ENCODE results near the gene POLDIP3.
"Not testable (repeated sequence)": the region's sequence is repeated elsewhere in the genome, so short reads cannot be mapped to it uniquely, and the experiment has no call there.

POLDIP3 gene

DNA sequence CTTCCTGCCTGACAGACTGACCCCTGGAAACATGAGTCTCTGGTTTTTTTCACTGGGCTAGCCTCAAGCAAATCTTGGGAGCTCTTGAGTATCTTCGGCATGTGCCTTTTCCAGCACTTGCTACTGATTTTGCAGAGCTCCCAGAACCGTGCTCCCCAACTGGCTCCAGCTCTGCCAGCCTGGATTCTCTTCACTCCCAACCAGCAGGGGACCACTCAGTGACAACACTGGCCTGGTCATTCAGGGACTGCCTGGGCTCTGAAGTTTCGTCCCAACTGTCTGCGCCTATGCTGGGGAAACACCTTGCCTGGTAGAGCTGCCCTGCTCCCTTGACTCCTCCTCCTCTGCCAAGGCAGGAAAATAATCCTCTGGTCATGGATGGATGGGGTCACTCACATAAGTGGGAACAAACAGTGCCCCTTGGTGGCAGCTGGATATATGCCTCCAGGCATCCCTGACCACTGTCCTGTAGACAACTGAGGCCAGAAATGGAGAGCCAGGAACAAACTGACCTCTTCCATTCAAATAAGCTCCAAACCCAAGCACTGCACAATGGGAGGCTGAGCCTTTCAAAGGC is 30.2 kb downstream of the POLDIP3 start:
- DNase-seq (ENCODE audit: low read depth): no peak

DNA sequence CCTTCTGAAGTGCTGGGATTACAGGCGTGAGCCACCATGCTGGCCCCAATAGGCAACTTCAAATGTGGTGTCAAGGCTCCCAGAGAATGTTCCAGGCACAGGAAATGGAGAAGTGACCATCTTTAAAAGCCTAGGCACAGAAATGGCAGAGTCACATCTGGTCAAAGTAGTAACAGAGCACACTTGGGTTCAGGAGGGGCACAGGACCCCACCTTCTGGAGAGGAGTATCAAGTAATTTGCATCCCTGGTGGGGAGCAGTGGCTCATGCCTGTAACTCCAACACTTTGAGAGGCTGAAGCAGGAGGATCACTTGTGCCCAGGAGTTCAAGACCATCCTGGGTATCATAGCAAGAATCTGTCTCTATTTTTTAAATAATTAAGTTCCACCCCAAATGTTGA is 31.7 kb downstream of the POLDIP3 start:
- DNase-seq (ENCODE audit: low read depth): no peak

DNA sequence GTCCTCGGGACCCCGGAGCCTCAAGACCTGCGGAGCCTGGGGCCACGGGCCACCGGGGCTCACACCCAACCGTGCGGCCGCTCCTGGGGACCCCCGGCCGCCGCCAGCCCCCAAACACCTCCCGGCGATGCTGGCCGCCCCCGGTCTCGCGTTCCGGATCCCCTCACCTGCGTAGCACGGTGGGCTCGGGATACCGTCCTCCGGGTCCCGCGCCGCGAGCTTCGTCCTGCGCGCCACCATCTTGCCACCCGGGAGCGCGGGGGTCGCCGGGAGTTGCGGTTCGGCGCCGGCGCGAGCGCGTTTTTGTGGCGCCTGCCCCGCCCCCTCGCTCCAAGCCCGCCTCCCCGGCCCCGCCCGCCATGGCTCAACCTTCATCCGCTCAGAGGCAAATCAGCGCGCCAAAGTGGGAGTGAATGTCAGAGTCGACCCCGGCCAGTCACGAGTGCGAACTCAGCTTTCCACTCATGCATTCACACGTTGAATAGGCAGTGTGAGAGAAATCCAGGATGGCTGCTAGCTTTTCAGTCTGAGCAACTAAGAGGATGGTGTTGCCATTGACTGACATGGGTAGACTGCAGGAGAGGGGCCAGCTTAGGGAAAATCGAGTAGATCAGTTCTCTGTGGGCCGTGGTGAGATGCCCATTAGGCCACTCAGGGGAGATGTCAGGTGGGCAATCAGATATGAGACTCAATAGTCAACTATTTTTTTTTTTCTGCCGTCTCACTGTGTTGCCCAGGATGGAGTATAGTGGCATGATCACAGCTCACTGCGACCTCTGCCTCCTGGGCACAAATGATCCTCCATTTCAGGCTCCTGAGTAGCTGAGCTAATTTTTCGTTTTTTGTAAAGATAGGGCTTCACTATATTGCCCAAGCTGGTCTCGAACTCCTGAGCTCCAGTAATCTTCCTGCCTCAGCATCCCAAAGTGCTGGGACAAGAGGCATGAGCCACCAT is 32.6 kb downstream of the POLDIP3 start:
- peak; percentile 82 for DNase-seq (ENCODE audit: low read depth)

DNA sequence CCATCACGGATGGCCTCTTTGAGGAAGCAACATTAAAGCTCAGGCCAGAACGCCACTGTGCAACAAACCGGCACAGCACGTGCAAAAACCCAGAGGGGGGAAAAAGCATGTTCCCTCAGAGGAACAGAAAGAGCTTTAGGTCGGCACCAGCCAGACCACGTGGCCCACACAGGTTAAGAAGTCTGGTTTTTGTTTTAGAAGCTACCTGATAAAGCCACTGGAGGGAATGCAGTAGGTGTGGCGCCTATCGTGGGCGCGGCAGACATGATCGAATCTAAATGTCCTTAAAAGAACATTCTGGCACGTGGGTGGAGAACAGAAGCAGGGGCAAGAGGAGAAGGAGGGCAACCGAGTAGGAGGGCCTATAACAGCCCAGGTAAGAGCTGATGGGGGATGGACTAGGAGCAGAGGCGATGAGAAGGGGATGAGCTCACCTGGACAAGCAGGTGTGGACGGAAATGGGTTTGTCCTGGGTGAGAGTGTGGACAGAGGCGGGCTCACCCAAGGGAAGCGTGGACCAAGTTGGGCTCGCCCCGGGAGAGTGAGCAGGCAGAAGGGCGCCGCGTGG is 33.4 kb downstream of the POLDIP3 start:
- not testable (repeated sequence) for DNase-seq (ENCODE audit: low read depth)

DNA sequence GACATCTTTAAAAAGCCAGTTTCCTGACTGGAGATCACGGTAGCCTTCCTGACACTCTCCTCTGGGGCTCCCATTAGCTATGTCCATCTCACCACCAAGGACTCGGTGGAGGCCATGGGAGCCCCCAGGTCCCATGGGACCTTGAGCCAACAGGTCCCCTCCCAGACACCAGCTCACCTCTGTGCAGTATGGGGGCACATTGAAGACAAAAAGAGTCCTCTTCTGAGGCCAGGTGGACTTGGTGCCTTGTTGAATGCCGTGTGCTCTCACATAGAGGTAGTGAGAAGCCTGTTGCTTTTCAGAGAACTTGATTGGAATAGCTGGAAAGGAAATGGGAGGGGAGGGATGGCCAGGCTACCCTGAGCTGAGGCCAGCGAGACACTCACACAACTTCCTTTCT is 34.6 kb downstream of the POLDIP3 start:
- DNase-seq (ENCODE audit: low read depth): not testable (repeated sequence)

DNA sequence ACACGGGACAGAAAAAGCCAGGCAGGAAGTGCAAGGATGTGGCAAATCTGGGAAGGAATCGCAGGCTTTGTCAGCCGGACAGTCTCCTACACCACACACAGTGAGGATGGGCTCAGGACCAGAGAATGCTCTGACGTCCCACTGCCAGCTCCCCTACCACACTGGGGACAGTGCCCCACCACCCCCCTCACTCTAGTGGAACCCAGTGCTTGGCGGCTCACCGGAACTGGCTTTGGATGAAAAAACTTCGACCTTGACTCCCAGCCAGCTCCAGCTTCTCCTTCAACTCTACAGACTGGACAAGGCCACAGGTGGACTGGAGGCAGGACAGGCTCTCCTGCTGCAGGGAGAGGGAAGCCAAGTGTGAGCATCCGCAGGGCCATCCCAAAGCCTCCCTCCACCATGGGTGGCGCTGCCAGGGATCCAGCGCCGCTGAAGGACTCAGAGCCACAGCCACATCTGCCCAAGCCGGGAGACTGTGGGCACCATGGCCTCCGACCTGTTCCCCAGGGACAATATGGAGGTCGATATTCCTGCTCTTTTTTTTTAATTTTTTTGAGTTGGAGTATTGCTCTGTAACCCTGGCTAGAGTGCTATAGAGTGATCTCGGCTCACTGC is 37.0 kb downstream of the POLDIP3 start:
- no peak for DNase-seq (ENCODE audit: low read depth)

DNA sequence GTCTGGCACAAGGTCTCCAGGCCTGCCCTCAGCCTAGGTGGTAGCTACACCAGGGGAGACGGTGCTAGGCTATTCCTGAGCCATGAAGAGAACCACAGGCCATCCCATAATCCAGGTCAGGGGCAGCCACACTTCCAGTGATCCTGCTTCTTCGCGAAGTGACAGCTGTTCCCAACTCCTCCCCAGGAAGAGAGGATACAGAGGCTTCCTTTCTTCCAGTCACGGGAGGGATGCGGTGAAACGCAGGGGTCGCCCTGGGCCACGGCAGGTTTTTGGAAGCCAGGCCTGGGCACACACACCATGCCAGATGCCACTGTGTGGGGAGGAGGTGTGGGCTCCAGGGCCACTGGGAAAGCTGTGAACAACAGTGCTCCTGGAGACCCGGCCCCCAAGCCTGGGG is 37.5 kb downstream of the POLDIP3 start:
- DNase-seq (ENCODE audit: low read depth): not testable (repeated sequence)

DNA sequence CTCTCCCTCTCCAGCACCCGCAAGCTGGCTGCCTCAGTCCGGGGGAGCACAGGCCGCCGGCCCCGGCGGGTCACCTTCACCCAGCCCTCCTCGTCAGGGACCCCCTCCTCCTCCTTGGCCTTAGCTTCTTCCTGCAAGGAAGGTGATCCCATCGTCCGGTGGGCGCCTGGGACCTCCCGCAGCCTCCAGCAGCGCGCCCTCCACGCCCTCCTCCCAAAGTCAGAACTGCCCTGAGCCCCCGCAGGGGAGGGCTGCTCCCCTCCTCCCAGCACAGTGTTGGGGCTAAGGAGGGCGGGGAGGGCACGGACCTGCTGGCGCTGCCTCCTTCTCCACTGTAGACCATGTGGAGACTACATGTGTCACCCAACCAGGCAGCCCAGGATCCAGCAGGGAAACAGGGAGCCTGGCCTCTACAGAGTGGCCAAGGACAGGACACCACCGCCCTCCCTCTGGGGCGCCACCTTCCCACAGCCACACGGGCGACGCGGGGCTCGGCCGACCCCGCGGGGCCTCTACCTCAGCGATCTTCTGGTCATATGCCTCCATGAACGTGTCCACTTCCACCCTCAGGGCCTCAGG is 38.6 kb downstream of the POLDIP3 start:
- DNase-seq (ENCODE audit: low read depth): not testable (repeated sequence)

DNA sequence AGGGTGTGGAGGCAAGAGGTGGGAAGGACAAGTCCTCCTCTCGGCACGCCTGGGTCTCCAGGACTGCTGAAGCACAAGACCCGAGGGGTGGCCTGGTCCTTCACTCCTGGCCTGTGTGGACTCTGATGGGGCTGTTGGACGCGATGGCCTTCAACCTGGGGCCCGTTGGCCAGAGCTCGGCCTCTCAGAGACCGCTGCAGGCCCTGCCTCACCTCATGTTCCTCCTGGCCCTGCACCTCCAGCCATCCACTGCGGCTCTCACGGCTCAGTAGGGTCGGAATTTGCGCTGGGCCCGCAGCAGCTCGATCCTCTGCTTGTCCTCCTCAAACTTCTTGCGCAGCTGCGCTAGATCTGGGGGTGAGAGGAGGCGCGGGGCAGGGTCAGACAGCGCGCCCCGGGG is 40.2 kb downstream of the POLDIP3 start:
- DNase-seq (ENCODE audit: low read depth): not testable (repeated sequence)

DNA sequence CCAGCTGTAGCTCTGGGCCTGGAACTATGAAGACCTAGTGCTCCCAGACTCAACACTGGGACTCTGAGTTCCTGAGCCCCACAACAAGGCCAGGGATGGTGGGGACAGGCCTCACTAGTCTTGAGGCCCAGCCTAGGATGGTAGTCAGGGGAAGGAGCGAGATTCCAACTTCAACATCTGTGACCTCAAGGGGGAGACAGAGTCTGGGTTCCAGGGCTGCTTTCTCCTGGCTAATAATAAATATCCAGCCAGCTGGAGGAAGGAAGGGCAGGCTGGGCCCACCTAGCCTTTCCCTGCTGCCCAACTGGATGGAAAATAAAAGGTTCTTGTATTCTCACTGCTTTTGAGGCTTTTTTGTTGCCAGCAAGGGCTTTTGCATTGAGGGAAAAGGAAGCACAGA is 40.6 kb downstream of the POLDIP3 start:
- not testable (repeated sequence) for DNase-seq (ENCODE audit: low read depth)

DNA sequence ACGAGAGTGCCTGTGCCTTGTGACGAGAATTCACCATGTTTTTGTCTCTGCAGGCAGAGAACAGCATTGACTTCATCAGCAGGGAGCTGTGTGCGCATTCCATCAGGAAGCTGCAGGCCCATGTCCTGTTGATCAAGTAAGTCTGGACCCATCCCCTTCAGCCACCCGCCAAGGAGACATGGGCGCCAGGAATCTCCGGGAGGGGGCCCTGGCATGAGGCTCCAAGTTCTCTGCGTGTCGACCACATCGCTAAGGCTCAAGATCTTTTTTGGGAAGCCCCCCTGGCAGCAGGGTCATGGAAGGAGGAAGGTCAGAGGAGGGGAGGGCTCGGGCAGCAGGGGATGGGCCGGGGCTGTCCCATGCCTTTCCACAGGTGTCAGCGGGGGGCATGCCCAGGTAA is 43.6 kb downstream of the POLDIP3 start:
- not testable (repeated sequence) for DNase-seq (ENCODE audit: low read depth)

DNA sequence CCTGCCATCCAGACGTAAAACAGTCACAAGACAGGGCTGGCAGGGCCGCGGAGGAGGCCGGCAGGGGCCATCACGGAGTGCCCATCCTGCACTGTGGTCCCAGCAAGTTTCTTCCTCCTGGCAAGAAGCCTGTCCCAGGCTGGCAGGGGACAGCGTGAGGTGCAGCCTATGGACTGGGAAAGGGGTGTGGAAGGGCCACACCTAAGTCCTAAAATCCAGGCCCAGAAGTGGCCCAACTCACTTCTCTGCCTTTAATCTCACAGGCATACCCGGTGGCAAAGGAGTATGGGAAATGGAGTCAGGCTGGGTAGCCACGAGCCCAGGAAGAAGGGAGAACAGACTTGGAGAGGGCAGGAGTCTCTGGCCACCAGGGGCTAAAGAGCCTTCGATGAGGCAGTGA is 44.1 kb downstream of the POLDIP3 start:
- not testable (repeated sequence) for DNase-seq (ENCODE audit: low read depth)

DNA sequence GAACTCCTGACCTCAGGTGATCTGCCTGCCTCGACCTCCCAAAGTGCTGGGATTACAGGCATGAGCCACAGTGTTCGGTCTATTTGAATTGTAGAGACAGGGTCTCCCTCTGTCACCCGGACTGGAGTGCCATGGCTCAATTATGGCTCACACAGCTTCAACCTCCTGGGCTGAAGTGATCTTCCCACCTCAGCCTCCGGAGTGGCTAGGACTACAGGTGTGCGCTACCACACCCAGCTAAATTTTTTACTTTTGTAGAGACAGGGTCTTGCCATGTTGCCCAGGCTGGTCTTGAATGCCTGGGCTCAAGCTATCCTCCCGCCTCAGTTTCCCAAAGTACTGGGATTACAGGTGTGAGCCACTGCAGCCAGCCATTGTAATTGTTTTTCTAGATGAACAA is 46.7 kb downstream of the POLDIP3 start:
- DNase-seq (ENCODE audit: low read depth): not testable (repeated sequence)

DNA sequence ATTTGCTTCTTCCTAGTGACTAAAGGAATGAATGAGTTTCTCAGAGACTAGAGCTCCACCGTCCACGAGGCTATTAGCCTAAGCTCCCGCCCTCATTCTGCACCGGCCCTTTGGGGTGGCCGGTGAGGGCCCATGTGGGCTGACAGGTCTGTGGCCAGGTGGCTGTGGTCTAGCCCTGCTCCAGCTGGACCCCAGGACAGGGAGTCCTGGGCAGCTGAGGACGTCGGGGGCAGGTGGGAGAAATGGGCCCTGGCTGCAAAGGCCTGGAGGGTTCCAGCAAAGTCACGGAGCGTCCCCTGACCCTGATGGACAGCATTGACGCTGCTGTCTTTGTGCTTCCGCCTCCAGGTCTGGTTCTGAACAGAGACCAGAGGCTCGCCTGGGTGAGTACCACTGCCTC is 48.7 kb downstream of the POLDIP3 start:
- DNase-seq (ENCODE audit: low read depth): no peak

DNA sequence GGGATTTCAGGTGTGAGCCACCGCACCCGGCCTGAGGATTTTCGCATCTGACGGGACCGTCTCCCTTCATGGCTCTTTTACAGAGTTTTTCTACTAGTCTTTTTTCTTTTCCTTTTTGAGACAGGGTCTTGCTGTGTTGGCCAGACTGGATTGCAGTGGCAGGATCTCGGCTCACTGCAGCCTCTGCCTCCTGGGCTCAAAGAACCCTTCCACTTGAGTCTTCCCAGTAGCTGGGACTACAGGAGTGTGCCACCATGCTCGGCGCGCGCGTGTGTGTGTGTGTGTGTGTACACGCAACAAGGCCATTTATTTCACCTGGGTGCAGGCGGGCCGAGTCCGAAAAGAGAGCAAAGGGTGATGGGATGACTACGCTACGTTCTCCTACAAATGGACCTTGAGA is 50.0 kb downstream of the POLDIP3 start:
- no peak for DNase-seq (ENCODE audit: low read depth)

DNA sequence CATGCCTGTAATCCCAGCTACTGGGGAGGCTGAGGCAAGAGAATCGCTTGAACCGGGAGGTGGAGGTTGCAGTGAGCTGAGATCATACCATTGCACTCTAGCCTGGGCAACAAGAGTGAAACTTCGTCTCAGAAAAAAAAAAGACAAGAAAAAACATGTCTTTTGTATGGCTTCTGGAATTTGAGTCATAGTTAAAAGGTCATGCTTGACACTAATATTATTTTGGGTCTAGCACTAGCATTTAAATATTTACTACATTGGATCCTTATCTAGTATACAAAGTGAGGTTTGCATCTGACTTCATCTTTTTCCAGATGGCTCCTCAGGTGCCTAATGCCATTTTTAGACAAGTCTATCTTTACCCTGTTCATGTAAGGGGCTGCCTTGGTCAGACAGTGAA is 50.7 kb downstream of the POLDIP3 start:
- not testable (repeated sequence) for DNase-seq (ENCODE audit: low read depth)

DNA sequence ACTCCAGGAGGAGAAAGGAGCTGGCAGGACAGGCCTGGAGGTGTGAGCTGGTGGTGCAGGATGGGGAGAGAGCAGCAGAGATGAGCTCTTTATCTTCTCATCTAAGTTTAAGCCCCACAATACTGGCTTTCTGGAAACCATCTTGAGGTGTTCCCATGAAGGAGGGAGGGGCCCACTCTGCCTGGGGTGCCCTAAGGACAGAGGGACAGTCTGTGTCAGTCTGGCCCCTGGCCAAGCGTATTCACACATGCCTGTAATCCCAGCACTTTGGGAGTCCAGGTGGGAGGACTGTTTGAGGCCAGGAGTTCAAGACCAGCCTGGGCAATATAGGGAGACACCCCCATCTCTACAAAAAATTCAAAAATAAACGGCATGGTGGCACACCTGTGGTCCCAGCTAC is 52.0 kb downstream of the POLDIP3 start:
- no peak for DNase-seq (ENCODE audit: low read depth)

DNA sequence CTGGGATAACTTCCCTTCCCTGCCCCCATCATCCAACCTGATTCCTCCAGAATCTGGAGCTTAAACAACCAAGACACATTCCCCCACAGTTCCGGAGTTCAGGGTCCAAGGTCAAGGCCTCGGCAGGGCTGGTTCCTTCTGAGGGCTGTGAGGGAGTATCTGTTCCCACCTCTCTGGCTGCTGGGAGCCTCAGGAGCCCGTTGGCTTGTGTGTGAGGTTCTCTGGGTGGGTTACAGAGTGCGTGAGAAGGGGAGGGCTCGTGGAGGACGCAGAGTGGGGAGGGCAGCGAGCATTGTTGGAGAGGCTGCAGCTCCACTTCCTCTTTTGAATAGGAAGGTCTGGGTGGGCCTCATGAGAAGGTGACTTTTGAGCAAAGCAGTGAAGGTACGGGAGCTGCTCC is 52.4 kb downstream of the POLDIP3 start:
- DNase-seq (ENCODE audit: low read depth): no peak

DNA sequence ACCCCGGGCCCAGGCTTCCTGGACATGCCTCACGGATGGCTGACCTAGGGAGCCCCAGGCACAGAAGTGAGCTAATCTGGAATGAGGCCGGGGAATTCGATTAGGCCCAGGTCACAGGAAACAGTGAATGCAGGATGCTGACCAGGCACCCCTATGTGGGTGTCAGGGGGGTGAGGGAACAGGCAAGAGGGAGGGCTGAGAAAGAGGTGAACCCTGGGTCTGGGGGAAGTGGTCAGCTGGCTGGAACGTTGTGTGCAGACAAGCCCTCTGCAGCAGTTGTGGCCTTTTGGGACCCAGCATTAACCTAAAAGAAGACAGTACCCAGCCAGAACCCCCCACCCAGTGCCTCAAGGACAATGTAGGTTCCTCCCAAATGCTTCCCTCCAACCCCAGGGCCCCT is 52.8 kb downstream of the POLDIP3 start:
- DNase-seq (ENCODE audit: low read depth): no peak

DNA sequence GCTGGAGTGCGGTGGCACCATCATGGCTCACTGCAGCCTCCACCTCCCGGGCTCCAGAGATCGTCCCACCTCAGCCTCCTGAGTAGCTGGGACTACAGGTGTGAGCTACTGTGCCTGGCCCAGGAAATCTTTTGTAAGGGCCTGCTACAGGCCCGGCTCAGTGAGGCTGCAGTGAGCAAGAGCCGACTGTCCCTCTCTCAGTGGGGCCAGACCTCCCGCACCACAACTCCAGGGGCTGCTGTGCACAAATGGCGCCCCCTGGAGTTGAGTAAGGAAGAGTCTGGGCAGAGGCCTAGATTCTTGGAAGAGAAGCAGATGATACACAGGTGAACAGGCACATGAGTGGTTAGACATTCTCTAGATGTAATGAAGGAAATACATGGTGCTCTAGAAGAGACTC is 53.9 kb downstream of the POLDIP3 start:
- no peak for DNase-seq (ENCODE audit: low read depth)

DNA sequence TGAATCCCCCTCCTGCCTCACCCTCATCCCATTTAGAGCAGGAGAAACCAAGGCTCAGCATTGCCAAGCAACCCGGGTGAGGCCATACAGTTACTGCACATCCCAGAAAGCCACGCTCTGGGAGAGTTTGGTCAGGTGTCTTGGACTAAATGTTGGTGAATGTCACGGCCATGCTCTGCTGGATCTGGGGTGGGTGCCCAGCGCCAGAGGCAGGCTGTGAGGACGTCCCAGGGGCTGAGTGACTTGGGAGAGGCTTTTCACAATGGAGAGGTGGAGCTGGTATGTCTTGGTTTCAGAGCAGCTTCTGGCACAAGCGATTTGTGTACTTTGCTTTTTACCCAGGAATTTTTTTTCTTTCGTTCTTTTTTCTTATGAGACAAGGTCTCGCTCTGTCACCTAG is 54.3 kb downstream of the POLDIP3 start:
- no peak for DNase-seq (ENCODE audit: low read depth)
